IMR-90 (cell line): ENCODE results near the gene STEAP3. TPM values are rescaled to one million over a fixed set of nuclear protein-coding genes. Genes with fewer than 3 reads are reported as not detected.

Source experiments
- ATAC-seq: fragments of 200-7000 bp; cut with Tn5 transposase; 2 replicates; pipeline ENCODE4 v1.9.1; 2020; ENCODE audit warnings: low read depth, mild to moderate bottlenecking, moderate library complexity
- BruUV-seq: library from RNA; stranded (reverse); fragments of 400-500 nt; replicated peaks from 2 replicates; lab custom pipeline; 2021; lab: Mats Ljungman, UMichigan
- CTCF ChIA-PET: fragments of 300-600 bp; formaldehyde crosslinking; extraction: SDS; loops from one replicate; lab custom pipeline; 2021; ENCODE audit warnings: antibody characterized with exemption; lab: Yijun Ruan, JAX
- POLR2A ChIA-PET: fragments of 300-600 bp; sonication (Branson Sonifier 250); formaldehyde crosslinking; loops from one replicate; lab custom pipeline; 2022; ENCODE audit warnings: antibody characterized with exemption; ENCODE audit not compliant: unreplicated experiment; lab: Charles Lee
- DNase-seq: peaks from one replicate; pipeline ENCODE4 v3.0.0; 2013
- H2AFZ ChIP-seq: replicated peaks from 2 replicates; pipeline ENCODE3; 2013; ENCODE audit warnings: low read length, mild to moderate bottlenecking; ENCODE audit not compliant: poor library complexity
- H2AK5ac ChIP-seq: 2 replicates; pipeline ENCODE4 v1.6.1; 2013; ENCODE audit warnings: low read depth, low read length, inconsistent platforms
- H2AK9ac ChIP-seq: replicated peaks from 2 replicates; pipeline ENCODE3; 2013; ENCODE audit warnings: mild to moderate bottlenecking, low read depth, low read length, moderate library complexity; ENCODE audit not compliant: poor library complexity
- H2BK120ac ChIP-seq: 2 replicates; pipeline ENCODE4 v1.6.1; 2013; ENCODE audit warnings: low read depth, low read length, inconsistent platforms
- H2BK15ac ChIP-seq: 3 replicates; pipeline ENCODE4 v1.6.1; 2013; ENCODE audit warnings: low read depth, low read length, inconsistent platforms
- H2BK20ac ChIP-seq: 2 replicates; pipeline ENCODE4 v1.6.1; 2013; ENCODE audit warnings: low read depth, mild to moderate bottlenecking, inconsistent platforms, low read length, moderate library complexity
- H2BK5ac ChIP-seq: 2 replicates; pipeline ENCODE4 v1.6.1; 2013; ENCODE audit warnings: mild to moderate bottlenecking, low read depth, low read length, inconsistent platforms; ENCODE audit not compliant: poor library complexity, severe bottlenecking
- H3K14ac ChIP-seq: replicated peaks from 2 replicates; pipeline ENCODE4 v1.6.1; 2013; ENCODE audit warnings: low read depth, low read length, inconsistent platforms
- H3K18ac ChIP-seq: 2 replicates; pipeline ENCODE4 v1.6.1; 2013; ENCODE audit warnings: low read depth, low read length, control low read depth
- H3K23ac ChIP-seq: 2 replicates; pipeline ENCODE4 v1.6.1; 2013; ENCODE audit warnings: low read depth, low read length, inconsistent platforms
- H3K27ac ChIP-seq: 2 replicates; pipeline ENCODE4 v1.5.1; 2013; ENCODE audit warnings: mild to moderate bottlenecking, control low read depth, low read length; ENCODE audit not compliant: insufficient read depth
- H3K27me3 ChIP-seq: 2 replicates; pipeline ENCODE4 v1.6.1; 2013; ENCODE audit warnings: low read length; ENCODE audit not compliant: control insufficient read depth, insufficient read depth
- H3K36me3 ChIP-seq: 2 replicates; pipeline ENCODE4 v1.6.1; 2013; ENCODE audit warnings: low read length, mixed read lengths; ENCODE audit not compliant: control insufficient read depth, insufficient read depth
- H3K4ac ChIP-seq: 2 replicates; pipeline ENCODE4 v1.6.1; 2013; ENCODE audit warnings: low read depth, low read length, inconsistent platforms
- H3K4me1 ChIP-seq: 2 replicates; pipeline ENCODE4 v1.6.1; 2013; ENCODE audit warnings: low read length, mixed read lengths; ENCODE audit not compliant: control insufficient read depth, insufficient read depth
- H3K4me2 ChIP-seq: 2 replicates; pipeline ENCODE4 v1.6.1; 2013; ENCODE audit warnings: low read depth, mild to moderate bottlenecking, control low read depth, low read length, moderate library complexity
- H3K4me3 ChIP-seq: 2 replicates; pipeline ENCODE4 v1.5.1; 2013; ENCODE audit warnings: low read depth, mild to moderate bottlenecking, control low read depth, low read length, moderate library complexity; ENCODE audit not compliant: insufficient read depth
- H3K56ac ChIP-seq: 2 replicates; pipeline ENCODE4 v1.6.1; 2013; ENCODE audit warnings: low read length, inconsistent platforms; ENCODE audit not compliant: insufficient read depth; ENCODE audit errors: extremely low read depth
- H3K79me1 ChIP-seq, 2 experiments: 2 replicates each; pipeline ENCODE4 v1.6.1; 2013; ENCODE audit warnings: low read length in 2 of 2, inconsistent platforms in 1 of 2, low read depth in 1 of 2
- H3K9ac ChIP-seq: 2 replicates; pipeline ENCODE4 v1.6.1; 2013; ENCODE audit warnings: low read depth, low read length, control low read depth
- H3K9me1 ChIP-seq: 2 replicates; pipeline ENCODE4 v1.6.1; 2013; ENCODE audit warnings: low read length, inconsistent platforms; ENCODE audit not compliant: insufficient read depth
- H3K9me3 ChIP-seq: 2 replicates; pipeline ENCODE4 v1.6.1; 2013; ENCODE audit warnings: low read length; ENCODE audit not compliant: control insufficient read depth, insufficient read depth
- H4K20me1 ChIP-seq: 2 replicates; pipeline ENCODE4 v1.6.1; 2013; ENCODE audit warnings: low read length, inconsistent platforms; ENCODE audit not compliant: insufficient read depth
- H4K5ac ChIP-seq: 2 replicates; pipeline ENCODE4 v1.6.1; 2013; ENCODE audit warnings: mild to moderate bottlenecking, low read depth, low read length, control low read depth
- H4K8ac ChIP-seq, 2 experiments: 2 replicates each; pipeline ENCODE4 v1.6.1; 2013; ENCODE audit warnings: low read depth in 2 of 2, low read length in 2 of 2, control low read depth in 1 of 2, inconsistent platforms in 1 of 2
- H4K91ac ChIP-seq: 2 replicates; pipeline ENCODE4 v1.6.1; 2013; ENCODE audit warnings: low read depth, low read length, inconsistent platforms; ENCODE audit not compliant: insufficient read depth
- BHLHE40 ChIP-seq: fragments of 150-350 bp; IDR thresholded peaks from 2 replicates; pipeline ENCODE4 v1.6.1; 2016; ENCODE audit warnings: mild to moderate bottlenecking, low read depth, low read length
- CEBPB ChIP-seq: IDR thresholded peaks from 2 replicates; pipeline ENCODE4 v1.6.1; 2012; ENCODE audit warnings: low read depth, low read length, improper control_type of control experiment
- CHD1 ChIP-seq: IDR thresholded peaks from 2 replicates; pipeline ENCODE4 v1.6.1; 2012; ENCODE audit warnings: low read depth, low read length, improper control_type of control experiment
- CTCF ChIP-seq: conservative IDR thresholded peaks from 2 replicates; pipeline ENCODE4 v1.5.1; 2012; ENCODE audit warnings: mild to moderate bottlenecking, low read depth, low read length, improper control_type of control experiment
- ELK1 ChIP-seq: fragments of 150-350 bp; IDR thresholded peaks from 2 replicates; pipeline ENCODE4 v1.6.1; 2016; ENCODE audit warnings: low read depth, mild to moderate bottlenecking, low read length, moderate library complexity, borderline replicate concordance
- FOS ChIP-seq: fragments of 150-350 bp; IDR thresholded peaks from 2 replicates; pipeline ENCODE4 v1.6.1; 2016; ENCODE audit warnings: low read depth, low read length
- MAFK ChIP-seq: IDR thresholded peaks from 2 replicates; pipeline ENCODE4 v1.6.1; 2012; ENCODE audit warnings: low read depth, low read length, improper control_type of control experiment
- MAZ ChIP-seq: IDR thresholded peaks from 2 replicates; pipeline ENCODE4 v1.6.1; 2012; ENCODE audit warnings: low read depth, mild to moderate bottlenecking, low read length, improper control_type of control experiment, moderate library complexity, borderline replicate concordance
- MXI1 ChIP-seq: IDR thresholded peaks from 2 replicates; pipeline ENCODE4 v1.6.1; 2012; ENCODE audit warnings: low read depth, mild to moderate bottlenecking, low read length, moderate library complexity, borderline replicate concordance
- NFE2L2 ChIP-seq: fragments of 150-350 bp; IDR thresholded peaks from 2 replicates; pipeline ENCODE4 v1.6.1; 2016; ENCODE audit warnings: low read depth, mild to moderate bottlenecking, low read length
- POLR2A ChIP-seq: IDR thresholded peaks from 2 replicates; pipeline ENCODE4 v1.6.1; 2012; ENCODE audit warnings: mild to moderate bottlenecking, low read depth, low read length
- RAD21 ChIP-seq: IDR thresholded peaks from 2 replicates; pipeline ENCODE4 v1.6.1; 2012; ENCODE audit warnings: low read length, improper control_type of control experiment
- RCOR1 ChIP-seq: IDR thresholded peaks from 2 replicates; pipeline ENCODE4 v1.6.1; 2012; ENCODE audit warnings: mild to moderate bottlenecking, low read length, improper control_type of control experiment; ENCODE audit not compliant: insufficient replicate concordance
- RFX5 ChIP-seq: IDR thresholded peaks from 2 replicates; pipeline ENCODE4 v1.8.0; 2012; ENCODE audit warnings: low read depth, mild to moderate bottlenecking, low read length, moderate library complexity
- SMC3 ChIP-seq: fragments of 150-350 bp; IDR thresholded peaks from 2 replicates; pipeline ENCODE4 v1.6.1; 2016; ENCODE audit warnings: low read depth, mild to moderate bottlenecking, antibody characterized with exemption, low read length, moderate library complexity
- USF2 ChIP-seq: fragments of 150-350 bp; IDR thresholded peaks from 2 replicates; pipeline ENCODE4 v1.6.1; 2017; ENCODE audit warnings: mild to moderate bottlenecking, antibody characterized with exemption, low read length, low read depth
- WGBS, 2 experiments: methylation state at CpG; one replicate each; pipeline versions ENCODE4 v1.1.5 to v1.1.7; 2013; ENCODE audit warnings: missing lambda C conversion rate in 2 of 2; ENCODE audit not compliant: insufficient read length in 1 of 2; ENCODE audit errors: extremely low coverage in 2 of 2; 5-methylcytosine and 5-hydroxymethylcytosine counted together
- dilution Hi-C: fragments of 300-500 bp; cut with HindIII; formaldehyde crosslinking; loops from one replicate; pipeline ENCODE4 v1.14.3; 2018; ENCODE audit warnings: low sequenced_read_pairs; ENCODE audit not compliant: unreplicated experiment
- in situ Hi-C: fragments of 300-500 bp; cut with MboI; formaldehyde crosslinking; loops from 3 replicates; pipeline ENCODE4 v1.14.3; 2019; ENCODE audit warnings: low sequenced_read_pairs, inconsistent platforms, mixed read lengths
- intact Hi-C: fragments of 100-400 bp; cut with micrococcal nuclease; formaldehyde crosslinking; loops from 2 replicates; pipeline ENCODE4 v1.10.0; 2022
- polyA plus RNA-seq, 3 experiments: library from polyadenylated mRNA; depleted of rRNA; stranded (reverse); fragments of >200 nt; gene quantifications; 2 replicates each; pipeline ENCODE4 v1.2.3, GENCODE V29; 2012; ENCODE audit warnings: low replicate concordance in 1 of 3
- total RNA-seq: library from RNA; depleted of rRNA; stranded (reverse); fragments of >200 nt; gene quantifications from 2 replicates; pipeline ENCODE4 v1.2.3, GENCODE V29; 2012

STEAP3 gene
- total and polyA plus RNA-seq, 2 of the 4 experiments (the other 2 are of a cell fraction) = 19.4 to 43.9 TPM

GRCh38 chr2:119251652-119252051 lies 28.0 kb downstream of the STEAP3 start:
- H2BK20ac ChIP-seq = peak overlapping the region; percentile 86; the same call in 1 of the 2 replicates
- H4K20me1 ChIP-seq = peaks cover 8% of the 10 kb centered on the region; the same call in 1 of the 2 replicates
- peaks cover 0 to 31% of the 10 kb centered on the region in 2 experiments; a peak in 2 of 4 replicates for H3K79me1 ChIP-seq
- no peak overlapping the region for H3K27ac ChIP-seq
- TF ChIP-seq FOS = no peak
- no peak for TF ChIP-seq MXI1
- no peak for TF ChIP-seq MAZ
- TF ChIP-seq RFX5 = no peak
- TF ChIP-seq RAD21 = no peak
- no peak for TF ChIP-seq CTCF
- no peak for TF ChIP-seq ELK1
- TF ChIP-seq CHD1 = no peak
- TF ChIP-seq POLR2A = no peak
- TF ChIP-seq NFE2L2 = no peak
- no peak for TF ChIP-seq SMC3
- no peak for TF ChIP-seq RCOR1
- no peak for TF ChIP-seq USF2
- TF ChIP-seq CEBPB = no peak
- no peak for TF ChIP-seq MAFK
- TF ChIP-seq BHLHE40 = no peak
- CTCF ChIA-PET = no interaction called here
- H3K9me3 ChIP-seq = no peaks in the 10 kb centered on the region
- BruUV-seq = no TSS peak
- H2AFZ ChIP-seq = no peak overlapping the region
- H3K27me3 ChIP-seq = no peaks in the 10 kb centered on the region
- no peak overlapping the region for H4K5ac ChIP-seq
- no peak overlapping the region for H3K56ac ChIP-seq
- WGBS, 2 experiments = 100% methylated on average over 1 of the region's 5 CpGs; no CpG with 5 or more reads in 1 of the 2 experiments
- no peak overlapping the region for H3K18ac ChIP-seq
- H3K9me1 ChIP-seq = peaks cover 43% of the 10 kb centered on the region
- ATAC-seq (no peak), DNase-seq (no peak)
- H4K91ac ChIP-seq = peak overlapping the region; percentile 71; the same call in 1 of the 2 replicates
- in situ Hi-C loops (loop anchor here (25.0 kb wide), 1 partner anchor 89 kb away; the partner anchor contains the start of gene C1QL2), dilution Hi-C loops (no loop called here), intact Hi-C loops (no loop called here)
- peaks cover 37% of the 10 kb centered on the region for H3K4me1 ChIP-seq
- peak overlapping the region; percentile 88 for H3K14ac ChIP-seq
- H2AK5ac ChIP-seq = peak overlapping the region; percentile 68; the same call in 1 of the 2 replicates
- no peak overlapping the region for H3K4me2 ChIP-seq
- 0 out of 2 replicates have a peak, but pooled peaks cover 1% of the 10 kb centered on the region for H3K36me3 ChIP-seq
- no peak overlapping the region; a peak in 1 of 4 replicates for H4K8ac ChIP-seq
- H3K4ac ChIP-seq = peak overlapping the region; percentile 51
- H3K9ac ChIP-seq = no peak overlapping the region
- H2AK9ac ChIP-seq = no peak overlapping the region
- peak overlapping the region; percentile 70 for H2BK120ac ChIP-seq
- H3K23ac ChIP-seq = 0 out of 2 replicates have a peak overlapping the region, but pooled peaks have one; percentile 55
- H2BK5ac ChIP-seq = no peak overlapping the region
- H3K4me3 ChIP-seq = no peak overlapping the region
- peak overlapping the region; percentile 30; the same call in 2 of the 3 replicates for H2BK15ac ChIP-seq
- POLR2A ChIA-PET = no interaction called here
